Peyer's patch (tissue), 4 donors: ENCODE results near the gene JOSD2. TPM values are rescaled to one million over a fixed set of nuclear protein-coding genes. Genes with fewer than 3 reads are reported as not detected.
"Not testable (repeated sequence)": the region's sequence is repeated elsewhere in the genome, so short reads cannot be mapped to it uniquely, and the experiment has no call there.

Experiments used
- DNase-seq, 3 donors: peaks; one replicate each; pipeline ENCODE4 v3.0.0-alpha.2; 2017 to 2019
- H3K27ac ChIP-seq, 4 donors: fragments of 200-600 bp; sonication (generic); one replicate each; pipeline ENCODE4 v1.5.1; 2016 to 2019
- H3K27me3 ChIP-seq, 2 donors: fragments of 200-600 bp; sonication (generic); one replicate each; pipeline ENCODE4 v1.5.1; 2019
- H3K36me3 ChIP-seq, 3 donors: fragments of 200-600 bp; sonication (generic); one replicate each; pipeline ENCODE4 v1.5.1; 2016 to 2019
- H3K4me1 ChIP-seq, 4 donors: fragments of 200-600 bp; sonication (generic); one replicate each; pipeline ENCODE4 v1.5.1; 2016 to 2019
- H3K4me3 ChIP-seq, 4 donors: fragments of 200-600 bp; sonication (generic); 1 replicate in 3 of 4; 2 replicates in 1 of 4; pipeline ENCODE4 v1.5.1; 2016 to 2019; ENCODE audit warnings: mild to moderate bottlenecking in 1 of 4
- H3K9me3 ChIP-seq, 4 donors: fragments of 200-600 bp; sonication (generic); one replicate each; pipeline ENCODE4 v1.5.1; 2016 to 2019; ENCODE audit warnings: mild to moderate bottlenecking in 1 of 4
- CTCF ChIP-seq, 6 experiments: fragments of 450-650 bp in 4 of 6; fragments of 200-600 bp in 2 of 6; sonication (generic) in 1 of 6; IDR thresholded peaks; one replicate each; pipeline ENCODE4 v1.5.1; 2017 to 2019; ENCODE audit warnings: antibody characterized with exemption in 6 of 6, mild to moderate bottlenecking in 3 of 6, moderate library complexity in 1 of 6
- POLR2A ChIP-seq, 2 donors: fragments of 450-650 bp; IDR thresholded peaks; one replicate each; pipeline ENCODE4 v1.5.1; 2017; ENCODE audit warnings: antibody characterized with exemption in 2 of 2, mild to moderate bottlenecking in 2 of 2, moderate library complexity in 2 of 2
- total RNA-seq, 4 donors: library from RNA; depleted of rRNA; stranded (reverse); fragments of >200 nt; gene quantifications; one replicate each; pipeline ENCODE4 v1.1.0, GENCODE V29; 2016

Gene JOSD2
- total RNA-seq, 4 donors from 2014 or later, result 10.7 to 41.3 (median 26.6) TPM

GRCh38 chr19:50475101-50475568 is 35.9 kb downstream of the JOSD2 start:
- Histone ChIP-seq H3K4me3 (no peak overlapping the region), H3K4me1 (peaks cover 0 to 16% (median 9%) of the 10 kb centered on the region in 4 donors), H3K27ac (no peak overlapping the region), H3K27me3 (no peaks in the 10 kb centered on the region), H3K9me3 (no peaks in the 10 kb centered on the region), H3K36me3 (peaks cover 0 to 23% (median 0%) of the 10 kb centered on the region in 3 donors)
- DNase-seq, result peak in 1 of 3 donors; percentile 46
- TF ChIP-seq CTCF (IDR thresholded peaks at IDR 0.05), result no peak
- no peak for TF ChIP-seq POLR2A (IDR thresholded peaks at IDR 0.05)

GRCh38 chr19:50473336-50473735 is 37.7 kb downstream of the JOSD2 start:
- H3K4me3 ChIP-seq, H3K9me3 ChIP-seq, H3K27ac ChIP-seq, H3K36me3 ChIP-seq, H3K27me3 ChIP-seq: not testable (repeated sequence)
- DNase-seq, result peak in 1 of 3 donors; percentile 7
- H3K4me1 ChIP-seq, result peaks cover 0 to 14% (median 9%) of the 10 kb centered on the region in 4 donors

- TF ChIP-seq POLR2A (IDR thresholded peaks at IDR 0.05) (no peak), CTCF (IDR thresholded peaks at IDR 0.05) (no peak)
- Histone ChIP-seq H3K27ac (no peak overlapping the region), H3K4me3 (no peak overlapping the region), H3K36me3 (no peaks in the 10 kb centered on the region), H3K9me3 (no peaks in the 10 kb centered on the region), H3K27me3 (no peaks in the 10 kb centered on the region), H3K4me1 (no peaks in the 10 kb centered on the region)
- no peak for DNase-seq
Measured at GRCh38 chr19:50468818-50469217, 42.2 kb downstream of the JOSD2 start.

GRCh38 chr19:50467566-50467965 is 43.4 kb downstream of the JOSD2 start:
- H3K27me3 ChIP-seq, result no peaks in the 10 kb centered on the region
- H3K4me3 ChIP-seq, result no peak overlapping the region
- no peaks in the 10 kb centered on the region for H3K36me3 ChIP-seq
- H3K4me1 ChIP-seq, result no peaks in the 10 kb centered on the region
- no peak for DNase-seq
- H3K27ac ChIP-seq, result no peak overlapping the region
- TF ChIP-seq CTCF (IDR thresholded peaks at IDR 0.05) (no peak), POLR2A (IDR thresholded peaks at IDR 0.05) (no peak)
- H3K9me3 ChIP-seq, result no peaks in the 10 kb centered on the region

- Histone ChIP-seq H3K4me3 (no peak overlapping the region), H3K27me3 (no peaks in the 10 kb centered on the region), H3K4me1 (no peaks in the 10 kb centered on the region), H3K36me3 (no peaks in the 10 kb centered on the region), H3K27ac (peak overlapping the region in 1 of 4 donors; percentile 30), H3K9me3 (no peaks in the 10 kb centered on the region)
- TF ChIP-seq CTCF (IDR thresholded peaks at IDR 0.05) (no peak), POLR2A (IDR thresholded peaks at IDR 0.05) (no peak)
- no peak for DNase-seq
Measured at GRCh38 chr19:50466706-50467039, 44.3 kb downstream of the JOSD2 start.

GRCh38 chr19:50465986-50466705 is 44.8 kb downstream of the JOSD2 start:
- TF ChIP-seq CTCF (IDR thresholded peaks at IDR 0.05), result peak in 1 of 6 experiments; percentile 5
- TF ChIP-seq POLR2A (IDR thresholded peaks at IDR 0.05), result no peak
- H3K9me3 ChIP-seq, result no peaks in the 10 kb centered on the region
- no peaks in the 10 kb centered on the region for H3K4me1 ChIP-seq
- H3K27me3 ChIP-seq, result no peaks in the 10 kb centered on the region
- DNase-seq, result peak in 2 of 3 donors; percentile 57 to 71
- H3K4me3 ChIP-seq, result no peak overlapping the region
- H3K36me3 ChIP-seq, result no peaks in the 10 kb centered on the region
- peak overlapping the region in 1 of 4 donors; percentile 30 for H3K27ac ChIP-seq
